HG03575 (cell line): ENCODE results near the gene PRR16.
"Not testable (repeated sequence)": the region's sequence is repeated elsewhere in the genome, so short reads cannot be mapped to it uniquely, and the experiment has no call there.

Experiments
- ATAC-seq: cut with Tn5 transposase; IDR thresholded peaks from one replicate; pipeline ENCODE4 v1.9.1; 2021; ENCODE audit not compliant: unreplicated experiment, insufficient number of reproducible peaks, low FRiP score; ENCODE audit errors: extremely low read depth

The PRR16 gene

GRCh38 chr5:120458508-120458847, 5.6 kb upstream of the PRR16 start:
- not testable (repeated sequence) for ATAC-seq

GRCh38 chr5:120461251-120461650, 2.8 kb upstream of the PRR16 start:
- ATAC-seq, result no peak

- no peak for ATAC-seq
These were observed 957 bp upstream of the PRR16 start for GRCh38 chr5:120463006-120463680.

- no peak for ATAC-seq
These were observed 731 bp downstream of the PRR16 start for GRCh38 chr5:120464627-120465435.

GRCh38 chr5:120465436-120465961, 1.4 kb downstream of the PRR16 start:
- ATAC-seq, result no peak

- no peak for ATAC-seq
These were observed 2.4 kb downstream of the PRR16 start for GRCh38 chr5:120466341-120467006.

- no peak for ATAC-seq
These were observed 7.9 kb downstream of the PRR16 start for GRCh38 chr5:120471971-120472370.

GRCh38 chr5:120472911-120473310, 8.8 kb downstream of the PRR16 start:
- no peak for ATAC-seq

- no peak for ATAC-seq
These were observed 9.2 kb downstream of the PRR16 start for GRCh38 chr5:120473332-120473731.

GRCh38 chr5:120476063-120476462, 12.0 kb downstream of the PRR16 start:
- ATAC-seq, result no peak

- ATAC-seq, result no peak
These were observed 15.0 kb downstream of the PRR16 start for GRCh38 chr5:120479066-120479465.

- ATAC-seq, result no peak
These were observed 35.9 kb downstream of the PRR16 start for GRCh38 chr5:120499876-120500563.

- no peak for ATAC-seq
These were observed 38.4 kb downstream of the PRR16 start for GRCh38 chr5:120502531-120502930.

- ATAC-seq, result no peak
These were observed 39.2 kb downstream of the PRR16 start for GRCh38 chr5:120503341-120503740.

GRCh38 chr5:120504057-120504456, 40.0 kb downstream of the PRR16 start:
- ATAC-seq, result no peak

GRCh38 chr5:120507197-120507596, 43.1 kb downstream of the PRR16 start:
- no peak for ATAC-seq

- no peak for ATAC-seq
These were observed 43.8 kb downstream of the PRR16 start for GRCh38 chr5:120507800-120508463.

GRCh38 chr5:120509053-120509452, 45.0 kb downstream of the PRR16 start:
- no peak for ATAC-seq

GRCh38 chr5:120510098-120510637, 46.1 kb downstream of the PRR16 start:
- ATAC-seq, result no peak
